Activated T-cell treated with anti-CD3 and anti-CD28 coated beads, Interleukin-2, amount 50 U/mL, for 48 hours (primary cell): ENCODE data around the gene AGMO.

Source experiments
- DNase-seq, 2 experiments: peaks; one replicate each; pipeline ENCODE4 v3.0.0-alpha.2; 2020

AGMO gene

DNA sequence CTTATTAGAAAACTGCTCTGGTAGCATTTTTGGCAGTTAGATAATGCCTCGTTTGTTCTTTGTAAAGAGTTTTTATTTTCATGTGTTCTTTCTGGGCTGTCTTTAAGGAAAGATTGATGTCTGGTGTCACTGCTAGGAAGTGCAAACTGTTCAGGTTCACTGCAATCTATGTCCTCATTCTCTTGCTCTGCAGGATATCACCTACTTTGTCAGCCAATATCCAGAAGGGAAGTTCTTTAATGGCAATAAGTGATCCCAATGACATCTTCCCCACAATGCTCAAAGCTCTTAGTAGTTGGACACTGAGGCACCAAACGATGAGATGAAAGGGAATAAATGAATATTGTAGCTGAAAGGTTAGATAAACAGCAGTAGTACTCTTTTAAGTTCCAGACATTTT, 115.1 kb downstream of the AGMO start:
- no peak for DNase-seq

DNA sequence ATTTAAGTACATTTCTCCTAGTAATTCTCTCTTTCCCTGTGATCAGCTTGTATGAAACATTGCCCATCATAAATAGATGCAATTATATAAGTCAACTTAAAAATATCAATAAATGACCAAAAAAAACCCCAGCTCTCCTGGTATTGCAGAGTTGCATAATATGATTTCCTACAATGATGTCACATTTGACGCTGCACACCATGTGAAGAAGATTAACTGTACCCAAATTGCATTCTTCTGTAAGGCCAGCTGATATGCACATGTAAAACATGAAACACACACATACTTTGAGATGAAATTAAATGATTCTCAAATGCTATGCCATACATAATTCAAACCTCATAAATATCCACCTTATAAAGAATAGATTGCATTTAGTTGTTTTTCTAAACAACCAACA, 115.5 kb downstream of the AGMO start:
- no peak for DNase-seq

DNA sequence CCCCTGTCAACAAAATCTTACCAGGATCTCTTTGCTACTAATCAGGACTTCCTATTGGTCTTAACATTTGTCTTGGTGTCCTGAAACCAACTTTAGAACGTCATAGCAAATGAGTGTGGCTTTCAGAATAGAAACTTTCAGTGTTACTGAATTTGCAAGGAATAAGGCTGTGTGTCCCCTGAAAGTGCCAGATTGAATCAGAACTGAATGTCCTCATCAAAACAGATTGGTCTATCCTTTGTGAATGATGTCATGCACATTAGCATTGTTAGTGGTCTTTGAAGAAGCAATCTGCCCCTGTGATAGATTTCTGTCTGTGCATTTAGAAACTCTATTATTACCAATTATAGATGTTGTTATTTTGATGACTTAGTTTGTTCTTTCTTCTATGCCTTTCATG, 119.9 kb downstream of the AGMO start:
- no peak for DNase-seq

DNA sequence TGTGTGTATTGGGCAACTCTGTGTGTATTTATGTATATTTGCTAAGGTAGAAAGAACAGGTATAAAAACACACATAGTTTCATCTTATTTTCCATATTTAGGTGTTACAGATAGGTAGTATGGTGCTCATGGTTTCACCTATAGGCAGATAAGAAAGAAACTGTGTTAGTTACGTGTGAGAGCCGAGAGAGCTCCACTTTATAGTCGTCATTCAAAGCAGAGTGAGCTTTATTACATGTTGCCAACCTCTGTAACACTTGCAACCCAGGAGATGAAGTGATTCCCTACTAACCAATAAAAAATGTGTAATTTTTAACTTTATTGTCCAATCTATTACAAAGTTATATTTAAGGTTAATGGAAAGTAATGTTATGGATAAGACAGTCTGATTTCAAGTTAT, 121.3 kb downstream of the AGMO start:
- DNase-seq: no peak

DNA sequence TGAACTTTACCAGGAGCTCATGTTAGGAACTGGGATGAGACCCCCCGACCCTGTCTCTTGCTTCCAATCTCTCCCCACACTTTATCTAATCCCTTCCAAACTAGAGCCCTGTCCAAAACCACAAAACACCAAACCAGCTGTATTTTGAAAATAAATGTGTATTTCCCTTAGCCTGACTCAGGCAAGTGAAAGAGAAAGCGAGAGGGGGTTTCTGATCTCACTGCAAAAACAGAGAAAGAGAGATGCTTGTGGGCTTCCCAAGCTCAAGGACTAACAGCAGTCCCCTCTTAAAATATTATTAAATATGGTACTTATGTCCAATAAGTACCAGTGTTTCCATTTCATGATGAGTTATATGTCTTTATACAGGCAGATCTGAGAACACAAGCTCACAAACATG, 122.0 kb downstream of the AGMO start:
- DNase-seq: no peak

DNA sequence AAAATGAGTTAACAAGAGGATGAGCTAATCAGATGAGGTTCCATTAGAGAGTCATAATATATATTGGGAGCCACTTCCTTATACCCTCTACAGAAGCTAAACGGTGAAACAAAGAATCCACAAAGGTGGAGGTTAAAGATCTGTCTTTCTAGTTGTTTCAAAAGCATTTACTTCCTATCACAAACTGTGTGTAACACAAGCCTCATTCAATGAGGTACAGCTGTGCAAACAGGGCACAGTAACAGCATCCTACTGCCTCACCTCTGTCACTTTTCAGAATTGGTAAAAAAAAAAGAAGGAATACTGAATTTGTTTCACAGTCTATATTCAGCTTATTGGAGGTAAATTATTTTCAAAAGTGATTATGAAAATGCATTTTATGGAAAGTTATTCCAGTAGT, 128.7 kb downstream of the AGMO start:
- DNase-seq: no peak

DNA sequence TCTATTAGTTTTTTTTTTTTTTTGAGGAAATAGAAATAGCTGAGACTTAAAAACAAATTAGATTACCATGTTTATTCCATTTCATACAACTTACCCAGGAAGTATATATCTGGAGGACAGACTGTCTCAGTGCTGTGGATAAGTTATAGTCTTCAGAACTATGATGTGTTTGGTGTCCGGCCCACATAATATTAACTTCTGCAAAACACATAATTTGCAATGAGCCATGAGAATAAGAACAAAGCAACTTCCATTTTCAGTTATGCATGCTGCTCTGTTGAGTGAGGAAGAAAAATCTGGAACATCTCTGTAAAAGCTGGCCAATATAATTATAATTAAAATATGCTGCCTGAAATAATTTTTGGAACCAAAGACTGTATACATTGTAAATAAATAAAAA, 130.9 kb downstream of the AGMO start:
- DNase-seq: no peak

DNA sequence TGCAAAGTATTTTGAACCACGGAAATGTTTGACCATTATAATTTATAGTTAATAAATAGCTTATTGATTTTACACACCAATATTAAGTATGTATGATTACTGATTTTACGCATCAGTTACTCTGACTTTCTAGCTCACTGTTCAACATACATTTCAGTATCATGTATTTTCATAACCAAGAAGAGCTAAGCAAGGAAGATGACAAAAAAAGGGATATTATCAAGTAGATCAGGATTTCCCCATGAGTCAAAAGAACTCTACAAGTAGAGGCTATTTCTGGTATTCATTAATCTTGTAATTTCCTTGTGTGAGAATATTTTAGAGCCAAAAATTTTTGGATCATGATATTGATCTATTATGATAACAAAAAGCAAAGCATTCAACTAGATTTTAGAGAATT, 131.6 kb downstream of the AGMO start:
- no peak for DNase-seq

DNA sequence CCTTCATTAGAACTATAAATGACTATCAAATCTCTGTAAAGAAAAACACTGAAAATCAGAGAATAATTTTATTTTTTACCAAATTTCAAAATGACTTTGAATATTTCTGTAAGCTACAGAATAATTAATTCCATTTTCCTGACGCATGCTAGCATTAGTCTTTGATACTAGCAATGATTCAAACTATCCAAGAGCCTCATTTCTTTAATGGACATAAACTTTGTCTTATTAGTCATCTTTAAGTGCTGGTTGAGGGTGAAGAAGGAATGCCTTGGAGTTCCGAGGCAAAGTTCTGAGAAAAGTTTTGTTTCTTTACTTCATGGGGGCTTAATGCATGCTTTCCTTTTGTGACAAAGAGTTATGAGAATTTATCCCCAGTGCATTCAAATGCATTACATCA, 137.3 kb downstream of the AGMO start:
- DNase-seq: no peak

DNA sequence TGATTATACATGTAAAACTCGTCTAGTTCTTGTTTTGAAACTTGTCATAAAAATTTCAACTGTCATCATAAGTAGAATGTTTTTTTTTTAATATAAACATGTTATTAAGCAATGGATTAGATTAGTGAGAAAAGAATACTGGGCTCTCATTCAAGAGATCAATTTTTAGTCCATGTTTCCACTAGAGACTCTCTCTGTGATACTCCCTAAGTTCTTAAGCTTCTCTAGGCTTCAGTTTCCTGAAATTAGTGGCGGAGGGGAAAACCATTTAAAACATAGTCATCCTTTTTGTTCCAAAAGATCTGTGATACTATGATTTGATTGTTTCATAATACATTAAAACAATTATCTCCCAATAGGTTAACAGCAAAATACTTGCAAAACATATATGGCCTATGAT, 142.2 kb downstream of the AGMO start:
- DNase-seq: no peak

DNA sequence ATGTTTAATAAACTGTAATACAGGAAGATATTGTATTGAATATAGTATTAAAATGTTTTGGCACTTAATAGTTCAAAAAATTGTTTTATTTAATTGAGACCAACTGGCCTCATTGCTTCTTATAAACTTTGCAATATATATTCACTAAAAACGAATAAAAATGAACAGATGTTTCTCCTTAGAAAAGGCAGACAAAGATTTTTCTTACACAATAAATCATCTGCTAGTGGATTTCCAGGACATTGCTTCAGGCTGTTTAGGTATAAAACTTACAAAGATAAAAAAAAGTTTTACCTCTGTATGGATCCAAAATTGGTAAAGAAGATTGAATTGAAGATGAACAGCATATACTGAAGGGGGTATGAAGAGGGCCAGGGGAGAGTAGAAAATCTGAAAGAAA, 143.6 kb downstream of the AGMO start:
- no peak for DNase-seq

DNA sequence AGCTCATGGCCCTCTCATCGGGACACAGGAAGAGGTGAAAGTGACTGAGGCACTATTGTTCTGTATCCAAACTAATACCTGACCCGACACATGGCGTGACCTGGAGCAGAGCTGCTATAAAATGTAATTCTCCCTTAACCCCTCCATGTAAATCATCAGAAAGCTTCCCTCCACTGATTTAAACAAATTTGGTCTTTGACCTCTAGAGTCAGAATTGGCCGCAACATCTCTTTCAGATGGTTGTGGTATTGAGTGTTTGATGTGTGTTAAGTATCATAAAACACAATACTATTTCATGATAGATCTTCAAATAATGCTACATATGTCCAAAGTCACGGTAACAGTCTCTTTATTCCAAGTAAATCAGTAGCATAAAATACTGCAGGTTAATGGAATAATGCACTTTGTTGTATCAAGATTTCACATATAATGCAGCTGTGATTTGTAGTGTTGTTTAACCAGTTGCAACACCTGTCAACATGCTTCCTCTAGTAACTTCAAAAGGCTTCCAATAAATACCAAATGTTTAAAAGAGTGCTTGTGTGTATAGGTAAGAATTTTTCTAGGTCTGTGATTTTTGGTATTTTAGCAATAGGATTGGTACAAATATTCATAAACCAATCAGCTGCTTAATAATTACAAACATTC, 144.3 kb downstream of the AGMO start:
- no peak for DNase-seq

DNA sequence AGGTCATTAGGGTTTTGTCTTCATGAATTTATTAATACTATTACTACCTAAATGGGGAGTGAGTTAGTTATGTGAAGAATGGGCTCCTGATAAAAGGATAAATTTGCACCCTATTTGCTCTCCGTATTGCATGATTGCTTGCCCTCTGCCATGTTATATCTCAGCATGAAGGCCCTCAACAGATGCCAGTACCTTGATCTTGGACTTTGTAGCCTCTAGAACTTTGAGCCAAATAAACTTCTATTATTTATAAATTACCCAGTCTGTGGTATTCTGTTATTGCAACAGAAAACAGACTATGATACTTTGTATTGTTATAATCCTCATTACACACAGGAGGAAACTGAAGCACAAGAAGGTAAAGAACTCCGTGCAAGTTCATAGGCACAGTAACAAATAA, 150.8 kb downstream of the AGMO start:
- no peak for DNase-seq

DNA sequence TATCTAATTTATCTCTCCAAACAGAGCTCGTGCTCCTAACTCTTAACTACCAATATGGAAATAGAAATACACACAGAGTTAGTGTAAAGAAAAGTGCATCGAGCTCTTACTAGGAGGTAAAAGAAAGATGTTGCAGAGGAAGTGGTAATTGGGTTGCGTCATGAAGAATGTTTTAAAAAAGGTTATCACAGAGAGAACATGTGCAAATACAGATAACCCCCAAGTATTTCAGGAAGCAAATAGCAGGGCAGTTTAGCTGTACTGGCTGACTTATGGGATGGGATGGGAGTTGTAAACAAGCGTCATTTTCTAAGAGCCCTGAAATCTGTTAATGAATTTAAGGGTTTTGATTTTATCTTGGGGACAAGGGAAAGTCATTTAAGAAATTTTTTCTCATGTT, 153.9 kb downstream of the AGMO start:
- no peak for DNase-seq

DNA sequence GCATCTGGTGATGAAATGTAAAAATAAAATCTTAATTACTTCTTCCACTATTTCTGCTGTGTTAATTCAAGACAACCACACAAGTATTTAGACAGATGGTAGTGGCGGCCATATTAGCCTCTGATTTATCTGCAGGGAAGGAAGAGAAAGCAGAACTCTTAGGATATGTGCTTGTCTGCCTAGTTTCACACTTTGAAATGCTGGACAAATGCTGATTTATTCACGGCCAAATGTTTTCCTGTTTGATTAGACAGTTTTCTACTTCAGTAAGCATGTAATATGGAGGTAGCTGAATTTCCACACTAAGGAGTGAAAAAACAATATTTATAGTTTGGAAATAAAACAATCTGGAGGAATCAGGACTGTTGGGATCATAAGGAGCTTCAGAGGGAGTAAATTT, 158.1 kb downstream of the AGMO start:
- DNase-seq: no peak

DNA sequence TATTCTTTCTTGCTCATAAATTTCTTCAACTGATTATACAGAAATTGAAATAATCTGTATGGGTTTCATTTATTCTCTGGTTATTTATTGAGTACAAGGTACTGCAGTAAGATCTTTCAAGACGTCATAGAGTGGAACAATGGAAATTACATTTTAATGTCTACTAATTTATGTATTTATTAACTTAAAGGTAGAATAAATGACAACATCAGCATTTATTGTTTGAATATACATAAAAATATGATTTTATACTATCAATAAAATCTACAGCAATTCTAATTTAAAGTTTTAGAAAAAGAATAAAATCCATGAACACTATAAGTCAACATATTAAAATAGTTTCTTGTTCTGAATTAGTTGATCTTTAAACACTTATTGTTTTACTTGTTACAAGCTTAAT, 158.5 kb downstream of the AGMO start:
- DNase-seq: no peak

DNA sequence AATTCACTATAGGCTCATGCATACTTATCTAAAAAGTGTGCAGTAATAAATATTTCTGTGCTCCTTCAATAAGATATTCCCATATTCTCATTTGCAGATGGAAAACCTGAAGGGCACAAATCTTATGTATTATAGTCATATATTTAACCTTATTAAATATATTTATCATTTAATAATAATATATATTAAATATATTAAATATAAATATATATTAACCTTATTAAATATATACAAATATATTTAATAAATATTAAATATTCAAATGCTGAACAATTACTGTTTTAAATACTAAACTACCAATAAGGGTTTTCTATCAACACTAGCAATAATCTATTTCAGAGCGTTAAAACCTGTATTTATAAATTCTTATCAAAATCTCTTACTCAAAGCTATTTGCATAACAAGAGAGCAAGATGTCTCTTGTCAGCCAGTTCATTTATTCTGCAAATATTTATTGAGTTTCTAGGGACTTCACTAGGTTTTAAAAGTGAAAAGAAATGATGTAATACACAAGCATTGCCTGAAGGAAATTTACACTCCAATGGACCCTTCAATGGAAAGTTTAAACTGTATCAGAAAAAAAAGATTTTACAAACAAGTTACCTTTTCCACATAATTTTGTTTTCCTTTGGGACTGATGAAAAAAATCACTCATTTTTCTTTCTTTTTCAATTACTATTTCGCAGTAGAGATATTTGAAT, 159.2 kb downstream of the AGMO start:
- DNase-seq: no peak

DNA sequence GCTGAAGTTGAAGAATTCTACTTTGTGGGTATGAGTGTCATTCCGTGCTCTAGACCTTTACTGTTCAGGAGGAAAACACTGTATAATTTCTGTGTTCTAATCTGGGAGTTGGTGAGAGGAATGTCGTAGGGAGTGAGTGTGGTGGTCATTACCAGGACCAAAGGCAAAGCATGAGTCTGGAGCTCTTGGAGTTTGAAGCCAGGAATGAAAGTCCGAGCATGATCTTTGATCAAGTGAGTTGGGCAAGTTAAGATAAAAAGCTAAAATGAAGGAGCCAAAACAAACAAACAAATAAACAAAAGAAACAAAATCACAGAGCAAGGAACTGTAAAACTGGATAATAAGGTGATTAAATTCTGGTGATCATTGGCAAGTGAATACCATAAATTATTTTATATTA, 161.4 kb downstream of the AGMO start:
- DNase-seq: no peak

DNA sequence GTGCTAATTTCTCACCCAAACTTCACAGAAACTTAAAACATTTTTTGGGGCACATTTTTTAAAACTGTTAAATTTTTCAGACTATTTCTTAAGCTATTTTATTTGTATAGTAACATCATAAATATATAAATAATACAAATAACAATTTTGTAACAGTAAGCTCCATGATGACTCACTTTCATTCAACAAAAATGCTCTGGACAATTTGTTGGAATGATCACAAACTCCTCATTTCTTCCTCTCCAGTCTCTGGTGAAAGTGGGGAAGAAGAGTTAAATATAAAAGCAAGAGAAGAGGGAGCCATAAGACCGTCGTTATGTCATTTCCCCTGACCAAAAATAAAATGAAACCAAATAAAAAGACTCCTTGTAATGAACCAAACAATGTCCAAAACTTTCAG, 162.4 kb downstream of the AGMO start:
- no peak for DNase-seq

DNA sequence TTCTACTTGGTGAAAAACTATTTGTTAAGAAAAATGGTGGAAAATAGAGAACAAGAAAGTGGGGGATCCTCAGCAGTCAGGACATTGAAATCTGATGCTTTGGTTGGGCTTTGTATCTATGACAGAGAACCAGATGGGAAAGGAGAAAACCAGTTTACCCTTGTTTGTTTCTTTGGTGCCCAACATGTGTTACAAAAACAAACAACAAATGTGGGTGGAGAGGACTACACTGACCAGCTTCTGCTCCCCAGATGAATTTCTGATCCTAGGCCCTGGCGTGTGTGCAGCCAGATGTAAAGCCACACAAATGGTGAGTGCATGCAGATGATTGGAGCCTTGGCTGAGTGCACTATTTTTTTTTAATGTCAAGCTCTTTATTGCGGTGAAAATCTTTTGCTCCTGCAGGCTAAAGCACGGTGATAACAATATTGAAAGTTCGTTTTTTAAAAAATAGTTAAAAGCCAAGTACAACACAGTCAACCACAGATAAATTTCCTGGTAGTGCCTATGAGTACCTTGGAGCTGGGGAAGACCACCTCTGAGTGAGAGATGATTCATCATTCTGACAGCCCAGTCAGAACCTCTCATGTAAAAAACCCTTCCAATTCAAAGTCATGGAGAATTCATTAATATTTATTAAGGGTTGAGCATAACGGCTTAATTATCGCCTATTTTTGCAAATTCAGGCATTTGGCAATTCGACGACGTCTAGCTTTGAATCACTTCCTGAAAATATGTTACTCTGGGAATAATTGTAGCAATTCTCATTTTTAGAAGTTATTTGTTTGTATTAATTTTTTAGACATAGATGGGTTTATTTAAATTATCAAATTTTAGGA, 163.7 kb downstream of the AGMO start:
- DNase-seq: no peak

DNA sequence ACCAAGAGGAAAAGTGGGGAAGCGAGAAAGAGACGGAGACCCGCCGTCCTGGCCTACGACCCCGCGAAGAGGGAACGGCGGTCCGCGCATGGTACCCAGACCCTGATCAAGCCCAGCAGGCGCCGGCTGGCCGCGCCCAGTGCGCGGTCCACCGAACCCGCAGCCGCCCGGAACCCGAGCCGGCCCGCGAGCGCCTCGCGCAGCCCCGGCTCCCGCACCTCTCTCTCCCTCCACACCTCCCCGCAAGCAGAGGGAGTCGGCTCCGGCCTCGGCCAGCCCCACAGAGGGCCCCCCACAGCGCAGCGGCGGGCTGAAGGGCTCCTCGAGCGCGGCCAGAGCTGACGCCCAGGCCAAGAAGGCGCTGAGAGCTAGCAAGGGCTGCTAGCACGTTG, 164.7 kb downstream of the AGMO start:
- DNase-seq: no peak

DNA sequence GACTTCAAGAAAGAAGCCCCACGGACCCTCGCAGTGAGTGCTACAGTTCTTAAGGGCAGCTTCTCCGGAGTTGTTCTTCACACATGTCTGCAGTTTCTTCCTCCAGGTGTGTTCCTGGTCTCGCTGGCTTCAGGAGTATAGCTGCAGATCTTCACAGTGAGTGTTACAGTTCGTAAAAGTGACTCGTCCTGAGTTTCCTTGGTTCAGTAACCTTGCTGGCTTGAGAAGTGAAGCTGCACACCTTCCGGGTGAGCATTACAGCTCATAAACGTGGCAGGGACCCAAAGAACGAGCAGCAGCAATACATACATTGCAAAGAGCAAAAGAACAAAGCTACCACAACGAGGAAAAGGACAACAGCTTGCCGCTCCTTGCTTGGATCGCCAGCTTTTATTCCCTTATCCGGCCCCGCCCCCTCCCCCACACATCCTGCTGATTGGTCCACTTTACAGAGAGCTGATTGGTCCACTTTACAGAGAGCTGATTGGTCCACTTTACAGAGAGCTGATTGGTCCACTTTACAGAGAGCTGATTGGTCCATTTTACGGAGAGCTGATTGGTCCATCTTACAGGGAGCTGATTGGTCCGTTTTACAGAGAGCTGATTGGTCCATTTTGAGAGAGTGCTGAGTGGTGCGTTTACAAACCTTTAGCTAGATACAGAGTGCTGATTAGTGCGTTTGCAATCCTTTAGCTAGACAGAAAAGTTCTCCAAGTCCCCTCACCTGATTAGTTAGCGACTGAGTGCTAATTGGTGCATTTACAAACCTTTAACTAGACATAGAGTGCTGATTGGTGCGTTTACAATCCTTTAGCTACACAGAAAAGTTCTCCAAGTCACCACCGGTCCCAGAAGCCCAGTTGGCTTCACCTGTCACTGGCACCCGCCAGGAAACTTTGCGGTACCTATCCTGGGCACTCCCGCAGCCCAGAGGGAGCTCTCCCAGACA, 165.3 kb downstream of the AGMO start:
- DNase-seq: no peak

DNA sequence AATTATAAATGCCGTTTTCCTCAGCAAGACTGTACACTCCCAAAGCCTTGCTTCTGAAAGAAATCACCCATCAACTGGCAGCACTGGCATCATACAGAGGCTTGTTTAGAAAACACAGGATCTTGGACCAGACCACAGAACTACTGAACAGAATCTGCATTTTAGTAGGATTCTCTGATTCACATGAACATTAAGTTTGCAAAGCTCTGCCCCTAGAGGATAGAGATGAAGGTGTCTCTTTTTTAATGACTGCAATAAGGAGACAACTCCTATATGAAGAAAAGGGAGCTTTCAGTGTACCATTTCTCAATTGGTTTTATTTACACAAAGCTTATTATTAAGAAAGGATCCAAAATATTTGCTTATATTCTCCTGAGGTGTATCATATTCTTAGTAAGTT, 172.7 kb downstream of the AGMO start:
- no peak for DNase-seq
